HG03095 (cell line): ENCODE measurements around the gene GLRA2.
"Not testable (repeated sequence)": the region's sequence is repeated elsewhere in the genome, so short reads cannot be mapped to it uniquely, and the experiment has no call there.

ENCODE experiments used
- ATAC-seq: cut with Tn5 transposase; IDR thresholded peaks from one replicate; pipeline ENCODE4 v1.9.1; 2021; ENCODE audit warnings: moderate library complexity; ENCODE audit not compliant: unreplicated experiment

Gene GLRA2

GRCh38 chrX:14590693-14591424 is 61.5 kb downstream of the GLRA2 start:
- ATAC-seq: no peak

- ATAC-seq: no peak
These were observed 62.6 kb downstream of the GLRA2 start for GRCh38 chrX:14591976-14592375.

GRCh38 chrX:14594521-14594920 is 65.2 kb downstream of the GLRA2 start:
- no peak for ATAC-seq

- no peak for ATAC-seq
These were observed 69.0 kb downstream of the GLRA2 start for GRCh38 chrX:14598330-14598729.

- ATAC-seq: no peak
These were observed 78.2 kb downstream of the GLRA2 start for GRCh38 chrX:14607446-14607985.

- ATAC-seq: not testable (repeated sequence)
These were observed 83.1 kb downstream of the GLRA2 start for GRCh38 chrX:14612450-14612849.

- no peak for ATAC-seq
These were observed 87.0 kb downstream of the GLRA2 start for GRCh38 chrX:14616301-14616700.

- no peak for ATAC-seq
These were observed 87.5 kb downstream of the GLRA2 start for GRCh38 chrX:14616836-14617235.

GRCh38 chrX:14618177-14618965 is 89.0 kb downstream of the GLRA2 start:
- ATAC-seq: no peak

- no peak for ATAC-seq
These were observed 101.4 kb downstream of the GLRA2 start for GRCh38 chrX:14630733-14631132.

GRCh38 chrX:14641681-14642655 is 112.6 kb downstream of the GLRA2 start:
- no peak for ATAC-seq

GRCh38 chrX:14660970-14661369 is 131.6 kb downstream of the GLRA2 start:
- ATAC-seq: no peak

GRCh38 chrX:14670819-14671218 is 141.5 kb downstream of the GLRA2 start:
- peak; percentile 62 for ATAC-seq

- no peak for ATAC-seq
These were observed 143.4 kb downstream of the GLRA2 start for GRCh38 chrX:14672611-14673172.

- ATAC-seq: no peak
These were observed 143.9 kb downstream of the GLRA2 start for GRCh38 chrX:14673236-14673635.

- ATAC-seq: peak; percentile 90
These were observed 144.4 kb downstream of the GLRA2 start for GRCh38 chrX:14673764-14674163.

GRCh38 chrX:14675500-14675899 is 146.2 kb downstream of the GLRA2 start:
- no peak for ATAC-seq

GRCh38 chrX:14676431-14676830 is 147.1 kb downstream of the GLRA2 start:
- ATAC-seq: no peak

- ATAC-seq: not testable (repeated sequence)
These were observed 159.0 kb downstream of the GLRA2 start for GRCh38 chrX:14688331-14688730.

- ATAC-seq: no peak
These were observed 161.2 kb downstream of the GLRA2 start for GRCh38 chrX:14690553-14690952.
